Kidney (tissue), 14 donors: Measurements from ENCODE around the gene THSD4. TPM values are rescaled to one million over a fixed set of nuclear protein-coding genes. Genes with fewer than 3 reads are reported as not detected.

Experiments
- DNase-seq, 5 donors: peaks; one replicate each; pipeline ENCODE4 v3.0.0-alpha.2; 2013 to 2020
- FAIRE-seq: peaks from 2 replicates; lab custom pipeline; 2012; peaks lifted over from hg19 to GRCh38; lab: Jason Lieb, UNC
- H3K27ac ChIP-seq, 2 donors: one replicate each; pipeline ENCODE4 v1.7.0; 2013; ENCODE audit warnings: low read depth in 2 of 2, low read length in 2 of 2, inconsistent platforms in 1 of 2
- H3K27me3 ChIP-seq: one replicate; pipeline ENCODE4 v1.7.1; 2013; ENCODE audit warnings: low read length, inconsistent platforms; ENCODE audit not compliant: control insufficient read depth, insufficient read depth
- H3K36me3 ChIP-seq, 3 donors: one replicate each; pipeline versions ENCODE4 v1.7.0 to v1.7.1; 2013; ENCODE audit warnings: low read length in 3 of 3, control low read depth in 1 of 3, inconsistent platforms in 1 of 3; ENCODE audit not compliant: insufficient read depth in 3 of 3, control insufficient read depth in 2 of 3
- H3K4me1 ChIP-seq, 3 donors: one replicate each; pipeline versions ENCODE4 v1.7.0 to v1.7.1; 2013; ENCODE audit warnings: low read length in 3 of 3, inconsistent platforms in 1 of 3, low read depth in 1 of 3; ENCODE audit not compliant: control insufficient read depth in 2 of 3, insufficient read depth in 2 of 3
- H3K4me3 ChIP-seq, 3 donors: one replicate each; pipeline versions ENCODE4 v1.7.0 to v1.8.1; 2013; ENCODE audit warnings: low read length in 3 of 3, control low read depth in 1 of 3, inconsistent platforms in 1 of 3
- H3K9ac ChIP-seq, 3 donors: one replicate each; pipeline versions ENCODE4 v1.7.0 to v1.7.1; 2013; ENCODE audit warnings: low read length in 3 of 3, control low read depth in 1 of 3, inconsistent platforms in 1 of 3
- H3K9me3 ChIP-seq, 3 donors: one replicate each; pipeline versions ENCODE4 v1.7.0 to v1.7.1; 2013; ENCODE audit warnings: low read length in 3 of 3, control low read depth in 1 of 3, inconsistent platforms in 1 of 3; ENCODE audit not compliant: control insufficient read depth in 2 of 3, insufficient read depth in 1 of 3
- intact Hi-C: fragments of 100-400 bp; cut with DNase I; formaldehyde crosslinking; loops from one replicate; pipeline ENCODE4 v1.11.1; 2022
- polyA plus RNA-seq: library from polyadenylated mRNA; stranded (reverse); fragments of 350-450 nt; fragmentation: Illumina TruSeq; extraction: RNeasy Lipid Tissue Mini Kit (QIAGEN cat#74804); gene quantifications from one replicate; pipeline ENCODE4 v1.2.3, GENCODE V29; 2014; ENCODE audit warnings: low read depth, low replicate concordance; ENCODE audit not compliant: insufficient read depth
- total RNA-seq: library from RNA; stranded (reverse); fragmentation: NEBNext Ultra II Directional; extraction: Animal tissue kit (Norgen Biotek cat#: 25700); gene quantifications from one replicate; pipeline ENCODE4 v1.2.1, GENCODE V29; 2021
- TF ChIP-seq, protein P1 (sequence below): IDR thresholded peaks from 3 replicates; pipeline ENCODE4 v1.5.1; 2012; ENCODE audit warnings: mild to moderate bottlenecking, moderate library complexity, borderline replicate concordance; ENCODE audit not compliant: insufficient read depth; ENCODE audit errors: extremely low read depth
- donor health status: control.
- donor health status: control.
- donor health status: control.
- donor health status: control.
- donor health status: control.
- donor health status: DM: yes; HTN: yes; CAD: no.
- donor health status: Normal renal cell carcinoma (clear cell type).

Gene THSD4
- total and polyA plus RNA-seq, 2 donors from 2014 or later: 9.4 to 36.3 TPM

- Histone ChIP-seq H3K9ac (no peak overlapping the region), H3K36me3 (no peaks in the 10 kb centered on the region), H3K4me1 (peaks cover 6 to 19% (median 17%) of the 10 kb centered on the region in 3 donors), H3K4me3 (no peak overlapping the region), H3K27me3 (no peaks in the 10 kb centered on the region), H3K9me3 (no peaks in the 10 kb centered on the region), H3K27ac (peak overlapping the region in 1 of 2 donors; percentile 40)
- DNase-seq: no peak
- no peak for FAIRE-seq
- intact Hi-C loops: no loop called here
- TF ChIP-seq, protein P1, sequence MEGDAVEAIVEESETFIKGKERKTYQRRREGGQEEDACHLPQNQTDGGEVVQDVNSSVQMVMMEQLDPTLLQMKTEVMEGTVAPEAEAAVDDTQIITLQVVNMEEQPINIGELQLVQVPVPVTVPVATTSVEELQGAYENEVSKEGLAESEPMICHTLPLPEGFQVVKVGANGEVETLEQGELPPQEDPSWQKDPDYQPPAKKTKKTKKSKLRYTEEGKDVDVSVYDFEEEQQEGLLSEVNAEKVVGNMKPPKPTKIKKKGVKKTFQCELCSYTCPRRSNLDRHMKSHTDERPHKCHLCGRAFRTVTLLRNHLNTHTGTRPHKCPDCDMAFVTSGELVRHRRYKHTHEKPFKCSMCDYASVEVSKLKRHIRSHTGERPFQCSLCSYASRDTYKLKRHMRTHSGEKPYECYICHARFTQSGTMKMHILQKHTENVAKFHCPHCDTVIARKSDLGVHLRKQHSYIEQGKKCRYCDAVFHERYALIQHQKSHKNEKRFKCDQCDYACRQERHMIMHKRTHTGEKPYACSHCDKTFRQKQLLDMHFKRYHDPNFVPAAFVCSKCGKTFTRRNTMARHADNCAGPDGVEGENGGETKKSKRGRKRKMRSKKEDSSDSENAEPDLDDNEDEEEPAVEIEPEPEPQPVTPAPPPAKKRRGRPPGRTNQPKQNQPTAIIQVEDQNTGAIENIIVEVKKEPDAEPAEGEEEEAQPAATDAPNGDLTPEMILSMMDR: no peak
These were observed 258.6 kb downstream of the THSD4 start for GRCh38 chr15:71373917-71374316.

- H3K36me3 ChIP-seq: no peaks in the 10 kb centered on the region
- H3K9ac ChIP-seq: no peak overlapping the region
- H3K27me3 ChIP-seq: no peaks in the 10 kb centered on the region
- no peak for FAIRE-seq
- no peaks in the 10 kb centered on the region for H3K9me3 ChIP-seq
- peaks cover 6 to 19% (median 17%) of the 10 kb centered on the region in 3 donors for H3K4me1 ChIP-seq
- no peak overlapping the region for H3K4me3 ChIP-seq
- DNase-seq: peak in 1 of 5 donors; percentile 48
- intact Hi-C loops: no loop called here
- no peak overlapping the region for H3K27ac ChIP-seq
- TF ChIP-seq, protein P1: no peak
These were observed 259.5 kb downstream of the THSD4 start for GRCh38 chr15:71374607-71375352.

DNA sequence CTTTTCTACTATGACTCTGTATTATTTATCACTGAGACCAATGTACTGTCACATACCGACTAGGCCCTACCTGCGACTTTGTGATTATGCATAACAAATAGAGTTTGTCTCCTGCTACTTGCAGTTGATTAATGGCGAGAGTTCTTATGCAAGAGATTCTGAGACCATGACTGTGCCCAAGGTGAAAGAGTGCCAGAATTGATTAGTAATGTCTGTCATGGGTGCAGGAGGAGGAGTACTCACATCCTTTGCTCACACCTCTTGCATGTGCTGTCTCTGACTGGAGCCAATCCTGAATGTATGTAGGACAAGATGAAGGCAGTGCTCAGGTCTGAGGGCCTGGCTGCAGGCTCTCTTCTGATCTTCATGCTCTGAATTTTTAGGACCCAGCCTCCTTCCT, 260.7 kb downstream of the THSD4 start:
- H3K27me3 ChIP-seq: no peaks in the 10 kb centered on the region
- TF ChIP-seq, protein P1: no peak
- no peak for FAIRE-seq
- intact Hi-C loops: no loop called here
- H3K9ac ChIP-seq: no peak overlapping the region
- no peak overlapping the region for H3K27ac ChIP-seq
- no peaks in the 10 kb centered on the region for H3K36me3 ChIP-seq
- no peak for DNase-seq
- H3K9me3 ChIP-seq: no peaks in the 10 kb centered on the region
- no peak overlapping the region for H3K4me3 ChIP-seq
- peaks cover 6 to 19% (median 17%) of the 10 kb centered on the region in 3 donors for H3K4me1 ChIP-seq
